GM20000 (cell line): ENCODE data around the gene BCL11A.

ENCODE experiments used
- DNase-seq: peaks from one replicate; pipeline ENCODE4 v3.0.0; 2012; ENCODE audit warnings: low spot score
- CTCF ChIP-seq: IDR thresholded peaks from 2 replicates; pipeline ENCODE4 v1.5.1; 2012; ENCODE audit warnings: mild to moderate bottlenecking, control low read depth; ENCODE audit errors: extremely low read depth, missing control alignments

The BCL11A gene

DNA sequence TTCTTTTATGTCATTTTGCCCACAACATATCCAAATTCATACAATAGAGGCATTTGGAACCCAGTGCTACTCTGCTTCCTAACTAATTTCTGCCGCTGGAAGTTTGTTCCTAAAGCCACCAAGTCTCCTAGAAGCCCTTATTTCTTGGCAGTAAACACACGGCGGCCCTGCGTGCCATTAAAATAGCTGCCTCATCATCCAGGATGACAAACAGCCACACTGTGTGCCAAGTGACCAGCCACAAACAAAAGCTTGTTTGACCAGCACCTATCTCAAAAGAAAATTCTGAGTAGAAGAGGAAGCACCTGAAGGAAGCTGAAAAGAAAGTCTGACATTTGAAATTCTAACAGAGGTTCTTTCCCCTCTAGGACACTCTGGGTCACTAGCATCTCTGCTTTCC is 64.2 kb downstream of the BCL11A start:
- DNase-seq, result no peak
- TF ChIP-seq CTCF, result no peak

DNA sequence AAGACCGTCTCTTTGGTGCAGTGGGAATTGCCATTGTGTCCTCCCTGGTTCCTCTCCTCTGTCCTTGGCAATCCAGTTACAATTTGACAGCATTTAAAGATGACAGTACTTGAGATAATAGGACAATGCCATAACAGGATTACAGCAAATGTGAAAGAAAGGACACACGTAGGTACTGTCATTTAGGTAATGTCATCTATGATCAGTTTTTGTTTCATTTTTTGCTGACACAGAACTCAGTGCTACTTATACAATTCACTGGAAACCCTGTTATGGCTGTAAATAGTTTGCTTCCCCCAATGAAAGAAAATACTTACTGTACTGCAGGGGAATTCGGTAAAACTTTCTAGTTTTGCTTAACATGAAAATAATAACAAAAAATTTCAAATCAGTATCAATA is 65.2 kb downstream of the BCL11A start:
- DNase-seq, result peak; percentile 36
- no peak for TF ChIP-seq CTCF

- no peak for DNase-seq
- no peak for TF ChIP-seq CTCF
These were observed 66.3 kb downstream of the BCL11A start for GRCh38 chr2:60487174-60487573.

- DNase-seq, result no peak
- no peak for TF ChIP-seq CTCF
These were observed 66.9 kb downstream of the BCL11A start for GRCh38 chr2:60486551-60486950.

- no peak for TF ChIP-seq CTCF
These were observed 67.4 kb downstream of the BCL11A start for GRCh38 chr2:60486067-60486466.

DNA sequence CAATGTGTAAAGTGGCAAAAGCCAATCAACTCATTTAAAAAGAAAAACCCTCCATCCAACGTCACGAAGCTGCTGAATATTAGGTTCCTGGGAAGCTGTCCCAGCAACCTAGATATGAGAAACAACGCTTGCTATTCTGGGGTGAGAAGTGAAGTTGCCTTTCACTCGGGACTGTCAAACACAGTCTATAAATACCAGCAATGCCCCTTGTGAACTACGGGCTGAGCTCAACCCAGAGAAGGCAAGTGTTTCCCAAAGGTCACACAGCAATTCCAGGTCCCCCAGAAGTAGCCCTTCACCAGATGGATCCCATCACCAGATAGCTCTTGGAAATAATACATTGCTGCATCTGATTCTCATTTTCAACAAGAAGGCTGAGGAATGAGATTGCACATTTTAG is 67.9 kb downstream of the BCL11A start:
- DNase-seq, result no peak
- TF ChIP-seq CTCF, result no peak

More at GRCh38 chr2:60486067-60486466, 67.4 kb downstream of the BCL11A start:
- no peak for DNase-seq

DNA sequence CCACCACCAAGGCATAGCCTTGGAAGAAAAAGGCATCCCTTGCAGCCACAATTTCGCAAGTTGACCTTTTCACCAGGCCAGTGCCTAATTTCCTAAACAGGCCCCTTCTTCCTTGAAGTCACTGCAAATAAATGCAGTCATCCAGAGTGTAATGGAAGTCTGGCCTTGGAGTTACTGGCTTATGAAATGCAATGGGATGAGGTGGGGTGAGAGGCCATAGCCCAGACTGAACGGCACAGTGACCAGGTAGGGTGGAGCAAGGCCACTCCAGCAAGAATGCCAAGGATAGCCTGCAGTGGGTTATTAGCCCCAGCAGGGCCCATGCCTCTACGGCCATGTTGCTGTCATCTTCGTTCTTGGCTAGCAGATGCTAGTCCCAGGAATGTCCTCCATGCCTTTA is 68.4 kb downstream of the BCL11A start:
- no peak for TF ChIP-seq CTCF
- no peak for DNase-seq
